ENCODE results near the gene CCM2.

DNA sequence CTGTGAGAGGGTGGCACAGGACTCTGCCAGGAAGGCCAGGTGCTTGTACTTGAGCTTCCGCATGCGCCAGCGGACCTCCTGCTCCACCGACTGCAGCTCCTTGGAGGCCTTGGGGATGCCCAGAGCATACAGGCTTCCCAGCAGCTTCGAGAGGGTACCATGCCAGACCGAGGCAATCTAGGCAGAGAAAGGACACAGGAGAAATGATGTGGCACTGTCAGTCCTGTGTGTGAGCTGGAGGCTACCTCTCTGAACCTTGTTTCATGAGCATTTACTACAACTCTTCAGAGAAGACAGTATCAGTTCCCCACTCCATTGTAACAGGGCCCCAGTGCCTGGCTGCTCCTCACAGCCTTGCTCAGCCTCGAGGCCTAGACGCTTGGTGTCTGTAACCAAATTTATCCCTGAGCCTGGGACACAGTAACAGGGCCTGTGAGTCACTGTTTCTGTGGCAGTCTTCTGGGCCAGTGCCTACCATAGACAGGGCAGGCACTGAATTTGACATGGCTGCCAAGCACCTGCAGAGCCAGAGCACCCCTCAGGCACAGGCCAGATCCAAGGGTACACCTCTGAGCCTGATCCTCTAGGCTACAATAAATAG, 105.7 kb downstream of the CCM2 start:
- TF ChIP-seq, protein P1, sequence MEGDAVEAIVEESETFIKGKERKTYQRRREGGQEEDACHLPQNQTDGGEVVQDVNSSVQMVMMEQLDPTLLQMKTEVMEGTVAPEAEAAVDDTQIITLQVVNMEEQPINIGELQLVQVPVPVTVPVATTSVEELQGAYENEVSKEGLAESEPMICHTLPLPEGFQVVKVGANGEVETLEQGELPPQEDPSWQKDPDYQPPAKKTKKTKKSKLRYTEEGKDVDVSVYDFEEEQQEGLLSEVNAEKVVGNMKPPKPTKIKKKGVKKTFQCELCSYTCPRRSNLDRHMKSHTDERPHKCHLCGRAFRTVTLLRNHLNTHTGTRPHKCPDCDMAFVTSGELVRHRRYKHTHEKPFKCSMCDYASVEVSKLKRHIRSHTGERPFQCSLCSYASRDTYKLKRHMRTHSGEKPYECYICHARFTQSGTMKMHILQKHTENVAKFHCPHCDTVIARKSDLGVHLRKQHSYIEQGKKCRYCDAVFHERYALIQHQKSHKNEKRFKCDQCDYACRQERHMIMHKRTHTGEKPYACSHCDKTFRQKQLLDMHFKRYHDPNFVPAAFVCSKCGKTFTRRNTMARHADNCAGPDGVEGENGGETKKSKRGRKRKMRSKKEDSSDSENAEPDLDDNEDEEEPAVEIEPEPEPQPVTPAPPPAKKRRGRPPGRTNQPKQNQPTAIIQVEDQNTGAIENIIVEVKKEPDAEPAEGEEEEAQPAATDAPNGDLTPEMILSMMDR (conservative IDR thresholded peaks at IDR 0.05; ENCODE audit: low read depth in 2 of 2) = no peak
- TF ChIP-seq JUNB (IDR thresholded peaks at IDR 0.05; ENCODE audit: unreplicated experiment) = no peak
- no peak for TF ChIP-seq POLR2AphosphoS5 (IDR thresholded peaks at IDR 0.05; ENCODE audit: low read depth)

All from GM23338 (cell line).